ENCODE measurements around the gene ABCC2.

The ABCC2 gene

DNA sequence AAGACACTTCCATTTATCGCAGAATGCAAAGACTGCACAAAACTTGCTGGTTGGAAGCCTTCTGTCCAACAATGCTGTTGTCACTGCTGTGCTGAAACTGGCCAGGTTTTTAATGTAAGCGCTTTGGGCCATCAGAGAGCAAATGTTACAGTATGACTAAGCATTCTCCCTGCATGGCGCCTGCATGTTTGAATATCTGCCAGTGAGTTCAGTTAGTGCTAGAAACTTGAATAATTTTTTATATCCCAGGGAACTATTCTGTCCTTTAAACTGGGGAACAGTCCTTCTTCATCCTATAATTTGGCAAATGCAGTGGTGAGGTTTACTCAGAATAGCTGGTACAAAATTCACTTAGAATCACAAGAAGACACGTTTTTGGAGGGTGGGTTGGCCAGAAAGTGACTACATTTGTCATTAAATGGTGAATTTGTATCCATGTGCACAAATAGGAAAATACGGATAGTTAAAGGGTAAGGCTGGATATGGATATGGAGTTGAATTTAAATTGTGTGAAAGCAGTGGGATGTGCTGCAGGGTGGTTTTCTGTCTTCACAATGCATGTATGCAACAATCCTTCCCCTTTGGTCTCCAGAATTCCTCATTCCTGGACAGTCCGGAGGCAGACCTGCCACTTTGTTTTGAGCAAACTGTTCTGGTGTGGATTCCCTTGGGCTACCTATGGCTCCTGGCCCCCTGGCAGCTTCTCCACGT is 1.7 kb downstream of the ABCC2 start:
- no peaks in the 10 kb centered on the region for H3K4me1 Mint-ChIP-seq (ENCODE audit: low read depth in 2 of 2)
- ATAC-seq (replicated peaks), result no peak
- peaks cover 4 to 9% of the 10 kb centered on the region in 2 donors for H3K27me3 Mint-ChIP-seq
- no peaks in the 10 kb centered on the region for H3K9me3 Mint-ChIP-seq
- H3K4me3 Mint-ChIP-seq, result no peak overlapping the region
- no peak overlapping the region for H3K27ac Mint-ChIP-seq
- DNase-seq, result no peak
- no peaks in the 10 kb centered on the region for H3K36me3 Mint-ChIP-seq (ENCODE audit: insufficient read depth)

DNA sequence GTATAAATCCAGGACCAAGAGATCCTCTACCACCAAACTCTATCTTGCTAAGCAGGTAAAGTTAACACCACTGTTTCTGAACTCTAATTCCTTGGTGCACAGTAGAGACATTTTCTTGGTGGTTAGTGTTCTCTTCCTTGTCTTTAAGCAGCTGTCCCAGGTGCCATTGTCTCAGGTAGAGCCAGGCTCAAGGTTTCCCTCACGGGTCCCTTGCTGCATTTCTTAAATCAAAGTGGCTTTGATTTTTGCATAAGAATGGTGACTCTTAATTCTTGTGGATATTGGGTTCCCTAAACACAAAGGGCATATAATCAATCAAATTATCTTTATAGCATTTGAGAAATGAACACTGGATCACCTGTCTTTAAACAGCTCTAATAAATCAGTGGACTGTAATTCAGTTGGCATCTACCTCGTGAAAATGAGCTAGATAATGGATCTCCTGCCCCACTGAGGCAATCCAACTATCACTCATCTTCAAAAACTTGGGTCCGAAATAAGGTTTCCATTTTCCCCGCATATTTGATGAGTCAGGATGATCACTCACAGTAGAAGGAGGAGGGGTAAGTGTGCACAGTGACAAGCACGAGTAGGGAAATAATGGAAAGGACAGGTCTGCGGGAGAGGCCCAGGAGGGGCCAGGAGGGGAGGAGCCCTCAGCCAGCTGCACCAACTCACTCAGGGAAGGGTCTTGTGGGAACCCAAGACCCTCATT is 2.4 kb downstream of the ABCC2 start:
- ATAC-seq (replicated peaks) (no peak), DNase-seq (no peak)
- Mint-ChIP-seq H3K36me3 (ENCODE audit: insufficient read depth) (no peaks in the 10 kb centered on the region), H3K4me1 (ENCODE audit: low read depth in 2 of 2) (no peaks in the 10 kb centered on the region), H3K27ac (no peak overlapping the region), H3K4me3 (no peak overlapping the region), H3K27me3 (peaks cover 4 to 9% of the 10 kb centered on the region in 2 donors), H3K9me3 (no peaks in the 10 kb centered on the region)

DNA sequence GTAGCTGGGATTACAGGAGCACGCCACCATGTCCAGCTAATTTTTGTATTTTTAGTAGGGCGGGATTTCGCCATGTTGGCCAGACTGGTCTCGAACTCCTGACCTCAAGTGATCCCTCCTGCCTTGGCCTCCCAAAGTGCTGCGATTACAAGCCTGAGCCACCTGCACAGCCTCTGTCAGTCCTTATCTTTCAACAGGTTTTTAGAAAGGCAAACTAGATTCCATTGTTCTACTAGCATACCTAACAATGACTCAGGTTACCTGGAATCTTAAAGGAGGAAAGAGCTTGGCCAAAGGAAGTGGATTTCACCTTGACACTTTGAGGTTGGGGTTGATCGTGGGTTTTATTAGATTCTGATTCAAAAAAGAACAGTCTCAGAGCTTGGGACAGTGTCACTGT is 3.2 kb downstream of the ABCC2 start:
- Mint-ChIP-seq H3K9me3 (no peaks in the 10 kb centered on the region), H3K27me3 (peaks cover 4 to 6% of the 10 kb centered on the region in 2 donors), H3K4me1 (ENCODE audit: low read depth in 2 of 2) (no peaks in the 10 kb centered on the region), H3K27ac (no peak overlapping the region), H3K4me3 (no peak overlapping the region), H3K36me3 (ENCODE audit: insufficient read depth) (no peaks in the 10 kb centered on the region)
- DNase-seq (no peak), ATAC-seq (replicated peaks) (no peak)

GRCh38 chr10:99787311-99787710 is 4.9 kb downstream of the ABCC2 start:
- Mint-ChIP-seq H3K27ac (no peak overlapping the region), H3K4me3 (no peak overlapping the region), H3K36me3 (ENCODE audit: insufficient read depth) (no peaks in the 10 kb centered on the region), H3K4me1 (ENCODE audit: low read depth in 2 of 2) (no peaks in the 10 kb centered on the region), H3K27me3 (no peaks in the 10 kb centered on the region), H3K9me3 (no peaks in the 10 kb centered on the region)
- ATAC-seq (replicated peaks) (no peak), DNase-seq (no peak)

DNA sequence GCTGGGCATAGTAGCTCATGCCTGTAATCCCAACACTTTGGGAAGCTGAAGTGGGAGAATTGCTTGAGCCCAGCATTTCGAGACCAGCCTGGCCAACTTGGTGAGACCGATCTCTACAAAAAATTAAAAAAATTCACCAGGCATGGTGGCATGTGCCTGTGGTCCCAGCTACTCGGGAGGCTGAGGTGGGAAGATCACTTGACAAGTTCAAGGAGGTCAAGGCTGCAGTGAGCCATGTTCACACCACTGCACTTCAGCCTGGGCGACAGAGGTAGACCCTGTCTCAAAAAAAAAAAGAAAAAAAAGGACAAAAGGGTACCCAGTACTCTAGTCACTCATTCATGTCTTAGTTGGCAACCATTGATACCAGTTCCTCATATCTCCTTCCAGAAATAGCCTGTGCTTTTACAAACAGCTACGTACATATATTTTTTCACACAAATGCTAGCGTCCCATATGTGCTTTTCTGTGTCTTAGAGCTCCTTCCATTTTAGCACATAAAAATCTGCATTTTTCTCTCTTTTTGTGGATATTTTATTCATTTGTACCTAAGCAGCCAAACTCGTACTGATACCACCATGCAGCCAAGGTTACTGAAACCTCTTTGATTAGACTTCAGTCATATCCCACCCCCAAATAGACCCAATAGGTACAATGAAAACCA is 5.5 kb downstream of the ABCC2 start:
- DNase-seq (no peak), ATAC-seq (replicated peaks) (no peak)
- Mint-ChIP-seq H3K4me1 (ENCODE audit: low read depth in 2 of 2) (no peaks in the 10 kb centered on the region), H3K27me3 (no peaks in the 10 kb centered on the region), H3K9me3 (no peaks in the 10 kb centered on the region), H3K36me3 (ENCODE audit: insufficient read depth) (no peaks in the 10 kb centered on the region), H3K27ac (no peak overlapping the region), H3K4me3 (no peak overlapping the region)

- Mint-ChIP-seq H3K9me3 (no peaks in the 10 kb centered on the region), H3K4me3 (no peak overlapping the region), H3K4me1 (ENCODE audit: low read depth in 2 of 2) (no peaks in the 10 kb centered on the region), H3K36me3 (ENCODE audit: insufficient read depth) (no peaks in the 10 kb centered on the region), H3K27me3 (no peaks in the 10 kb centered on the region), H3K27ac (no peak overlapping the region)
- ATAC-seq (replicated peaks) (no peak), DNase-seq (no peak)
Observed at GRCh38 chr10:99788598-99789256, 6.3 kb downstream of the ABCC2 start.

GRCh38 chr10:99791831-99792230 is 9.4 kb downstream of the ABCC2 start:
- ATAC-seq (replicated peaks) (no peak), DNase-seq (no peak)
- Mint-ChIP-seq H3K4me1 (ENCODE audit: low read depth in 2 of 2) (no peaks in the 10 kb centered on the region), H3K4me3 (no peak overlapping the region), H3K9me3 (no peaks in the 10 kb centered on the region), H3K27ac (no peak overlapping the region), H3K27me3 (no peaks in the 10 kb centered on the region), H3K36me3 (ENCODE audit: insufficient read depth) (no peaks in the 10 kb centered on the region)

- ATAC-seq (replicated peaks) (no peak), DNase-seq (no peak)
- H3K27me3 Mint-ChIP-seq, result no peaks in the 10 kb centered on the region
- H3K9me3 Mint-ChIP-seq, result no peaks in the 10 kb centered on the region
- no peak overlapping the region for H3K27ac Mint-ChIP-seq
- no peaks in the 10 kb centered on the region for H3K36me3 Mint-ChIP-seq (ENCODE audit: insufficient read depth)
- no peaks in the 10 kb centered on the region for H3K4me1 Mint-ChIP-seq (ENCODE audit: low read depth in 2 of 2)
- no peak overlapping the region for H3K4me3 Mint-ChIP-seq
Observed at GRCh38 chr10:99793819-99794218, 11.4 kb downstream of the ABCC2 start.

DNA sequence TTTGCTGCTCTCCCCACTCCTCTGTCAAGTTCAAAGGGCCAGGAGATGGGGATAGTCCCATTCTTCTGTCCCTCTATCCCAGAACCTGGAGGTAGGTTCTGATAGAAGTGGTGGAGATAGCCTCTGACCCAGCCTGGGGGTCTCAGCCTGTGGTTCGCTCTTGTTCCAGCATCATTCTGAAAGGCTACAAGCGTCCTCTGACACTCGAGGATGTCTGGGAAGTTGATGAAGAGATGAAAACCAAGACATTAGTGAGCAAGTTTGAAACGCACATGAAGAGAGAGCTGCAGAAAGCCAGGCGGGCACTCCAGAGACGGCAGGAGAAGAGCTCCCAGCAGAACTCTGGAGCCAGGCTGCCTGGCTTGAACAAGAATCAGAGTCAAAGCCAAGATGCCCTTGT is 14.5 kb downstream of the ABCC2 start:
- Mint-ChIP-seq H3K4me3 (no peak overlapping the region), H3K4me1 (ENCODE audit: low read depth in 2 of 2) (no peaks in the 10 kb centered on the region), H3K27ac (no peak overlapping the region), H3K36me3 (ENCODE audit: insufficient read depth) (no peaks in the 10 kb centered on the region), H3K9me3 (no peaks in the 10 kb centered on the region), H3K27me3 (no peaks in the 10 kb centered on the region)
- no peak for DNase-seq
- no peak for ATAC-seq (replicated peaks)

- Mint-ChIP-seq H3K27me3 (no peaks in the 10 kb centered on the region), H3K36me3 (ENCODE audit: insufficient read depth) (no peaks in the 10 kb centered on the region), H3K27ac (no peak overlapping the region), H3K4me1 (ENCODE audit: low read depth in 2 of 2) (no peaks in the 10 kb centered on the region), H3K9me3 (no peaks in the 10 kb centered on the region), H3K4me3 (no peak overlapping the region)
- ATAC-seq (replicated peaks) (no peak), DNase-seq (no peak)
Observed at GRCh38 chr10:99798031-99798430, 15.6 kb downstream of the ABCC2 start.

DNA sequence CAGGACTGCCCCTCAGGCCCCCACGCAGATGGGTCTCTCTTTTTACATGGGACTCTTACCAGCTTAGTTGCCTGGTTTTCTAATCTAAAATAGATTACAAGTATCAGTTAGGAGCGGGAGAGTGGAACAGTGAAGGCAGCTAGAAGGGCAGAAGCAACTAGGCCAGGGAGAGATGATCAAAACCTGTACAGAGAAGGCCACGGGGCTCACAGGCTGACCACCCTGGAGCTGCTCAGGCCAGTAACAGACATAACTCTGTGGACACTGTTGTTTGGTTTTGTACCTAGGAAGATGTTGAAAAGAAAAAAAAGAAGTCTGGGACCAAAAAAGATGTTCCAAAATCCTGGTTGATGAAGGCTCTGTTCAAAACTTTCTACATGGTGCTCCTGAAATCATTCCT is 16.5 kb downstream of the ABCC2 start:
- H3K9me3 Mint-ChIP-seq, result no peaks in the 10 kb centered on the region
- ATAC-seq (replicated peaks), result no peak
- DNase-seq, result no peak

DNA sequence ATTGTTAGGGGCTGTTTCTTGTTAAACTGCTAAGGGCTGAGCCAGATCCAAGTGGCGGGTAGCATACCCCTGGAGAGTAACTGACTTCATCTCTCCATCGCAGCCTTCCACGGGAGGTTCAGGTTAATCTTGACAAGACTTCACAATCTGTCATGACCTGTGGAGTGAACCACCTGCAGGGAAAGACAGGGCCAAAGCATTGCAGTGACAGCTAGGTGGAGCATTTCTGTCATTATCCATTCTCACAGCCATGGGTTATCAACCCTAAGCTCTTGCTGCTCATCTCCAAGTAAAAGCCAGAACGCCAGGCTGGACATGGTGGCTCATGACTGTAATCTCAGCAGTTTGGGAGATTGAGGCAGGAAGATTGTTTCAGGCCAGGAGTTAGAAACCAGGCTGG is 17.2 kb downstream of the ABCC2 start:
- no peaks in the 10 kb centered on the region for H3K9me3 Mint-ChIP-seq
- no peaks in the 10 kb centered on the region for H3K36me3 Mint-ChIP-seq (ENCODE audit: insufficient read depth)
- no peaks in the 10 kb centered on the region for H3K27me3 Mint-ChIP-seq
- H3K4me1 Mint-ChIP-seq (ENCODE audit: low read depth in 2 of 2), result no peaks in the 10 kb centered on the region
- H3K4me3 Mint-ChIP-seq, result no peak overlapping the region
- DNase-seq (no peak), ATAC-seq (replicated peaks) (no peak)
- H3K27ac Mint-ChIP-seq, result no peak overlapping the region

More for the DNA sequence above, 16.5 kb downstream of the ABCC2 start:
- no peaks in the 10 kb centered on the region for H3K27me3 Mint-ChIP-seq
- H3K36me3 Mint-ChIP-seq (ENCODE audit: insufficient read depth), result no peaks in the 10 kb centered on the region
- H3K4me1 Mint-ChIP-seq (ENCODE audit: low read depth in 2 of 2), result no peaks in the 10 kb centered on the region
- H3K27ac Mint-ChIP-seq, result no peak overlapping the region
- H3K4me3 Mint-ChIP-seq, result no peak overlapping the region

DNA sequence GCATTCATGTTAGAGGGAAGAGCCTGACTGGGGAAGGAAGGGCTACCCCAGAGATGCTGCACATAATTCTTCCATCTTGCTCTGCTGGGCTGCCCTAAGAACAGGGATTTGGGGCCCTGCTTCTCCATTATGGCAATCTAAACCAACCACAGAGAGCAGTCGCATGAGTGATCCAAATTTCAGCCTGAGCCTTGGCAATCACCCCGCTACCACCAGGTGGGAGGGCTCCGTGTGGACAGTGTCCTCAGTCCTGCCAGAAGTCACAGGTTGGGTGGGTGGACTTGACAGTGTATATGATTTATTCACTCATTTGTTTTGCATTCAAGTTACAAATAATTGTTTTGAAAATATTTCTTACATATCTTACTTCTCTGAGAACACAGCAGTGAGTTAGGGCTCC is 22.0 kb downstream of the ABCC2 start:
- no peak overlapping the region for H3K27ac Mint-ChIP-seq
- no peaks in the 10 kb centered on the region for H3K4me1 Mint-ChIP-seq (ENCODE audit: low read depth in 2 of 2)
- H3K4me3 Mint-ChIP-seq, result no peak overlapping the region
- no peaks in the 10 kb centered on the region for H3K27me3 Mint-ChIP-seq
- no peaks in the 10 kb centered on the region for H3K36me3 Mint-ChIP-seq (ENCODE audit: insufficient read depth)
- DNase-seq, result no peak
- no peak for ATAC-seq (replicated peaks)
- H3K9me3 Mint-ChIP-seq, result no peaks in the 10 kb centered on the region

Measured in effector memory CD8-positive, alpha-beta T cell (primary cell).